Stimulated activated CD4-positive, alpha-beta T cell treated with anti-CD3 and anti-CD28 coated beads, Interleukin-15, amount 100 ng/mL, for 1 hour (primary cell): Measurements from ENCODE around the gene HMHB1.

ENCODE experiments used
- DNase-seq, 2 donors: peaks; one replicate each; pipeline ENCODE4 v3.0.0-alpha.2; 2020; ENCODE audit warnings: low read depth in 1 of 2, low spot score in 1 of 2

HMHB1 gene

GRCh38 chr5:143865426-143866025 lies 53.6 kb downstream of the HMHB1 start:
- DNase-seq = no peak
